H9 (cell line): ENCODE data around the gene ESPNL. TPM values are rescaled to one million over a fixed set of nuclear protein-coding genes. Genes with fewer than 3 reads are reported as not detected.
A peak's percentile ranks its signal among the peaks of the same experiment; 100 is the strongest.

Experiments
- DNase-seq: peaks from one replicate; pipeline ENCODE4 v3.0.0-alpha.2; 2017
- H2AFZ ChIP-seq: one replicate; pipeline ENCODE4 v1.6.1; 2013; ENCODE audit warnings: mild to moderate bottlenecking, low read length, control low read depth, moderate library complexity
- H2AK5ac ChIP-seq: 2 replicates; pipeline ENCODE4 v1.6.1; 2013; ENCODE audit warnings: low read length, control low read depth, mixed read lengths; ENCODE audit not compliant: insufficient read length
- H2BK120ac ChIP-seq: one replicate; pipeline ENCODE4 v1.6.1; 2013; ENCODE audit warnings: low read depth, mild to moderate bottlenecking, low read length, control low read depth, inconsistent platforms; ENCODE audit not compliant: poor library complexity, severe bottlenecking
- H2BK12ac ChIP-seq: 2 replicates; pipeline ENCODE4 v1.6.1; 2013; ENCODE audit warnings: low read length, control low read depth, mixed read lengths, low read depth; ENCODE audit not compliant: insufficient read length
- H2BK15ac ChIP-seq: 2 replicates; pipeline ENCODE4 v1.6.1; 2013; ENCODE audit warnings: low read depth, low read length, control low read depth
- H2BK20ac ChIP-seq: one replicate; pipeline ENCODE4 v1.6.1; 2013; ENCODE audit warnings: low read depth, mild to moderate bottlenecking, low read length, control low read depth, inconsistent platforms; ENCODE audit not compliant: poor library complexity, severe bottlenecking
- H2BK5ac ChIP-seq: 2 replicates; pipeline ENCODE4 v1.6.1; 2013; ENCODE audit warnings: low read length, control low read depth, mixed read lengths; ENCODE audit not compliant: insufficient read length
- H3K14ac ChIP-seq: 2 replicates; pipeline ENCODE4 v1.6.1; 2013; ENCODE audit warnings: low read length, control low read depth; ENCODE audit not compliant: insufficient read depth
- H3K18ac ChIP-seq: 2 replicates; pipeline ENCODE4 v1.6.1; 2013; ENCODE audit warnings: low read depth, mild to moderate bottlenecking, mixed read lengths, low read length, control low read depth; ENCODE audit not compliant: insufficient read length
- H3K23ac ChIP-seq: 2 replicates; pipeline ENCODE4 v1.6.1; 2013; ENCODE audit warnings: low read length, control low read depth, mixed read lengths, low read depth; ENCODE audit not compliant: insufficient read length
- H3K23me2 ChIP-seq: 2 replicates; pipeline ENCODE4 v1.6.1; 2013; ENCODE audit warnings: low read depth, mild to moderate bottlenecking, mixed read lengths, low read length, control low read depth; ENCODE audit not compliant: insufficient read length, poor library complexity, severe bottlenecking
- H3K27ac ChIP-seq: 2 replicates; pipeline ENCODE4 v1.5.1; 2013; ENCODE audit warnings: low read length, control low read depth, mixed read lengths, low read depth; ENCODE audit not compliant: insufficient read length
- H3K27me3 ChIP-seq: 2 replicates; pipeline ENCODE4 v1.6.1; 2013; ENCODE audit warnings: low read length, control low read depth, inconsistent platforms; ENCODE audit not compliant: insufficient read depth
- H3K4ac ChIP-seq: 2 replicates; pipeline ENCODE4 v1.6.1; 2013; ENCODE audit warnings: low read depth, mild to moderate bottlenecking, control low read depth, inconsistent platforms, low read length, moderate library complexity
- H3K4me1 ChIP-seq: 2 replicates; pipeline ENCODE4 v1.6.1; 2013; ENCODE audit warnings: low read length, control low read depth, inconsistent platforms; ENCODE audit not compliant: insufficient read depth
- H3K4me2 ChIP-seq: 2 replicates; pipeline ENCODE4 v1.6.1; 2013; ENCODE audit warnings: low read length, control low read depth, mixed read lengths; ENCODE audit not compliant: insufficient read length, insufficient read depth
- H3K56ac ChIP-seq: 2 replicates; pipeline ENCODE4 v1.6.1; 2013; ENCODE audit warnings: low read depth, mild to moderate bottlenecking, mixed read lengths, low read length, control low read depth; ENCODE audit not compliant: insufficient read length
- H3K79me1 ChIP-seq: 2 replicates; pipeline ENCODE4 v1.6.1; 2013; ENCODE audit warnings: low read depth, mild to moderate bottlenecking, moderate library complexity, low read length, control low read depth, inconsistent platforms; ENCODE audit not compliant: insufficient read depth, poor library complexity, severe bottlenecking
- H3K79me2 ChIP-seq: 2 replicates; pipeline ENCODE4 v1.6.1; 2013; ENCODE audit warnings: low read length, control low read depth, inconsistent platforms; ENCODE audit not compliant: insufficient read depth
- H3K9ac ChIP-seq: 2 replicates; pipeline ENCODE4 v1.6.1; 2013; ENCODE audit warnings: low read length, control low read depth, mixed read lengths; ENCODE audit not compliant: insufficient read length; ENCODE audit errors: extremely low read depth
- H3K9me3 ChIP-seq: one replicate; pipeline ENCODE4 v1.6.1; 2013; ENCODE audit warnings: low read depth, low read length, inconsistent platforms; ENCODE audit not compliant: control insufficient read depth
- H3T11ph ChIP-seq: one replicate; pipeline ENCODE4 v1.6.1; 2013; ENCODE audit warnings: mild to moderate bottlenecking, low read length, control low read depth, inconsistent platforms
- H4K20me1 ChIP-seq: one replicate; pipeline ENCODE4 v1.6.1; 2013; ENCODE audit not compliant: control insufficient read depth, insufficient read length, insufficient read depth
- H4K5ac ChIP-seq: 2 replicates; pipeline ENCODE4 v1.6.1; 2013; ENCODE audit warnings: low read depth, mild to moderate bottlenecking, mixed read lengths, low read length, control low read depth; ENCODE audit not compliant: insufficient read length
- H4K8ac ChIP-seq: replicated peaks from 2 replicates; pipeline ENCODE4 v1.6.1; 2013; ENCODE audit warnings: low read length, control low read depth, mixed read lengths, low read depth; ENCODE audit not compliant: insufficient read length
- H4K91ac ChIP-seq: 2 replicates; pipeline ENCODE4 v1.6.1; 2013; ENCODE audit warnings: low read depth, mild to moderate bottlenecking, moderate library complexity, mixed read lengths, low read length, control low read depth; ENCODE audit not compliant: insufficient read length
- H3K27ac Mint-ChIP-seq, 3 experiments: 2 replicates in 2 of 3; 3 replicates in 1 of 3; pipeline ENCODE4 v1.8.0; 2020 to 2021; ENCODE audit warnings: mixed read lengths in 3 of 3, mild to moderate bottlenecking in 1 of 3, moderate library complexity in 1 of 3
- H3K27me3 Mint-ChIP-seq: 2 replicates; pipeline ENCODE4 v1.8.0; 2021; ENCODE audit warnings: low read depth, mild to moderate bottlenecking, moderate library complexity, mixed read lengths
- H3K36me3 Mint-ChIP-seq, 3 experiments: 2 replicates in 2 of 3; 3 replicates in 1 of 3; pipeline ENCODE4 v1.8.0; 2020 to 2021; ENCODE audit warnings: low read depth in 3 of 3, mixed read lengths in 3 of 3; ENCODE audit not compliant: insufficient read depth in 1 of 3
- H3K4me1 Mint-ChIP-seq, 2 experiments: 2 replicates each; pipeline ENCODE4 v1.8.0; 2020; ENCODE audit warnings: mixed read lengths in 2 of 2
- H3K4me3 Mint-ChIP-seq, 2 experiments: 2 replicates in 1 of 2; 3 replicates in 1 of 2; pipeline ENCODE4 v1.8.0; 2020 to 2021; ENCODE audit warnings: mild to moderate bottlenecking in 2 of 2, mixed read lengths in 2 of 2, moderate library complexity in 1 of 2
- H3K9me3 Mint-ChIP-seq, 2 experiments: 2 replicates in 1 of 2; 3 replicates in 1 of 2; pipeline ENCODE4 v1.8.0; 2020; ENCODE audit warnings: mild to moderate bottlenecking in 2 of 2, mixed read lengths in 2 of 2, moderate library complexity in 1 of 2
- WGBS: extraction: QIAGEN DNeasy Blood & Tissue Kit; methylation state at CpG from one replicate; pipeline ENCODE4 v1.1.7; 2013; ENCODE audit warnings: missing lambda C conversion rate, low lambda C conversion rate, mixed read lengths; ENCODE audit not compliant: insufficient read length; ENCODE audit errors: extremely low coverage; 5-methylcytosine and 5-hydroxymethylcytosine counted together
- total RNA-seq: library from RNA; stranded (reverse); gene quantifications from 2 replicates; pipeline ENCODE4 v1.2.1, GENCODE V29; 2021
- TF ChIP-seq, protein P1 (sequence below): fragments of 200-600 bp; sonication (generic); conservative IDR thresholded peaks from 3 replicates; pipeline ENCODE4 v1.8.0; 2021; ENCODE audit warnings: antibody characterized with exemption, mild to moderate bottlenecking

Gene ESPNL
- total RNA-seq, 1 experiment from 2014 or later, result 0.17 TPM

DNA sequence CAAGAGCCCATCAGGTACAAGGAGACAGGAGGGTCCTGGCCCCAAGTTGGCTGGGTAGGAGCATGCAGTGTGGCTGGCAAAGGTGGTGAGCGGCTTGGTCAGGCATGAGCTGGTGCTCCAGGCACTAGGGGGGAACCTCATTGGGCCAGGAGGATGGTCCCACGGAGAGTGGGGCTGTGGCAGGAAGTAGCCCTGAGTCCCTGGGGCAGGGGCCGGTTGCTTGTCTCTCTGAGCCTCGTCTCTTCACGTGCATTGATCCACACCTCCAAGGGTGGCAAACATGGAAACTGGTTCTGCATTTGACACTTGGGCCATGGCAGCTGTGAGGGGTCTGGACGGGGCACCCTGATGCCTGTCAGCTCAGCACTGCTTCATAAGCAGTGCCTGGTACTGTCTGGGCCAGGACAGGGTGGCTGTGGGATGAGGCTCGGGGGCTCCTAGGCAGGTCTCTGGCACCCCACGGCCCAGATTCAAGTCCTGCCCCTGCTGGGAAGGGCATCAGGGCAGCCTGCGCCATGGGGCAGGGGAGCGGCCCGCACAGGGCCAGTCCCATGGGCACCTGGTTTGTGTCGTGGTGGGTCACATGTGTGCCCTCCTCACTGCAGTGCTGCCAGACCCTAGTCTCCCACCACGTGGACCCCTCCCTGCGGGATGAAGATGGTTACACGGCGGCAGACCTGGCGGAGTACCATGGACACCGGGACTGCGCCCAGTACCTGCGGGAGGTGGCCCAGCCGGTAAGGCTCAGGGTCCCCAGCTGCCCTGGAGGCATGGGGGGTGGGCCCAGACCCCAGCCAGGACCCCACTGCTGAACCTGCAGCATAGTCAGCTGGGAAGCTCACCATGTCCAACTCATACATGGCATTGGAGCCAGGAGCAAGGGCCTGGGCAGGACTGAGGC lies 16.4 kb downstream of the ESPNL start:
- no peaks in the 10 kb centered on the region for H3K79me1 ChIP-seq
- no peak overlapping the region for H3K4ac ChIP-seq
- no peak overlapping the region for H2BK12ac ChIP-seq
- no peak overlapping the region for H3K4me3 Mint-ChIP-seq
- no peak overlapping the region for H3K56ac ChIP-seq
- no CpG with 5 or more reads among the region's 21 CpGs for WGBS
- H3K4me1 ChIP-seq, result no peaks in the 10 kb centered on the region
- no peaks in the 10 kb centered on the region for H3K79me2 ChIP-seq
- H2BK15ac ChIP-seq, result no peak overlapping the region
- H3K23ac ChIP-seq, result no peak overlapping the region
- no peaks in the 10 kb centered on the region for H4K20me1 ChIP-seq
- no peak overlapping the region for H3K4me2 ChIP-seq
- peaks cover 0 to 9% (median 0%) of the 10 kb centered on the region in 3 experiments; a peak in 3 of 7 replicates for H3K36me3 Mint-ChIP-seq
- no peak overlapping the region for H2BK5ac ChIP-seq
- TF ChIP-seq, protein P1, sequence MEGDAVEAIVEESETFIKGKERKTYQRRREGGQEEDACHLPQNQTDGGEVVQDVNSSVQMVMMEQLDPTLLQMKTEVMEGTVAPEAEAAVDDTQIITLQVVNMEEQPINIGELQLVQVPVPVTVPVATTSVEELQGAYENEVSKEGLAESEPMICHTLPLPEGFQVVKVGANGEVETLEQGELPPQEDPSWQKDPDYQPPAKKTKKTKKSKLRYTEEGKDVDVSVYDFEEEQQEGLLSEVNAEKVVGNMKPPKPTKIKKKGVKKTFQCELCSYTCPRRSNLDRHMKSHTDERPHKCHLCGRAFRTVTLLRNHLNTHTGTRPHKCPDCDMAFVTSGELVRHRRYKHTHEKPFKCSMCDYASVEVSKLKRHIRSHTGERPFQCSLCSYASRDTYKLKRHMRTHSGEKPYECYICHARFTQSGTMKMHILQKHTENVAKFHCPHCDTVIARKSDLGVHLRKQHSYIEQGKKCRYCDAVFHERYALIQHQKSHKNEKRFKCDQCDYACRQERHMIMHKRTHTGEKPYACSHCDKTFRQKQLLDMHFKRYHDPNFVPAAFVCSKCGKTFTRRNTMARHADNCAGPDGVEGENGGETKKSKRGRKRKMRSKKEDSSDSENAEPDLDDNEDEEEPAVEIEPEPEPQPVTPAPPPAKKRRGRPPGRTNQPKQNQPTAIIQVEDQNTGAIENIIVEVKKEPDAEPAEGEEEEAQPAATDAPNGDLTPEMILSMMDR, result no peak
- no peaks in the 10 kb centered on the region for H3K27me3 ChIP-seq
- H3K9me3 Mint-ChIP-seq, result peaks cover 15 to 26% of the 10 kb centered on the region in 2 experiments
- H3K4me1 Mint-ChIP-seq, result no peaks in the 10 kb centered on the region; a peak in 1 of 4 replicates
- H3K9ac ChIP-seq, result no peak overlapping the region
- H2BK120ac ChIP-seq, result no peak overlapping the region
- no peak overlapping the region for H4K5ac ChIP-seq
- H3K27ac ChIP-seq, result no peak overlapping the region
- H2AFZ ChIP-seq, result no peak overlapping the region
- no peak overlapping the region for H3T11ph ChIP-seq
- H3K23me2 ChIP-seq, result peaks cover 5% of the 10 kb centered on the region
- H3K18ac ChIP-seq, result no peak overlapping the region
- H3K14ac ChIP-seq, result no peak overlapping the region; the same call in 1 of the 2 replicates
- H3K27ac Mint-ChIP-seq, result peak overlapping the region in 1 of 3 experiments; percentile 92; a peak in 1 of 7 replicates
- no peak overlapping the region for H2BK20ac ChIP-seq
- no peak for DNase-seq
- H3K9me3 ChIP-seq, result no peaks in the 10 kb centered on the region
- H3K27me3 Mint-ChIP-seq, result peaks cover 12% of the 10 kb centered on the region
- H4K91ac ChIP-seq, result no peak overlapping the region
- H4K8ac ChIP-seq, result no peak overlapping the region
- no peak overlapping the region for H2AK5ac ChIP-seq
